HCT116 (cell line): ENCODE results near the gene PDE7B. TPM values are rescaled to one million over a fixed set of nuclear protein-coding genes. Genes with fewer than 3 reads are reported as not detected.

Source experiments
- ATAC-seq: fragments of 200-7000 bp; cut with Tn5 transposase; 2 replicates; pipeline ENCODE4 v1.9.1; 2020; ENCODE audit warnings: mild to moderate bottlenecking, moderate library complexity
- BruUV-seq: library from RNA; stranded (reverse); fragments of 400-500 nt; replicated peaks from 2 replicates; lab custom pipeline; 2021; lab: Mats Ljungman, UMichigan
- CTCF ChIA-PET: fragments of 300-600 bp; sonication (Branson Sonifier 250); formaldehyde crosslinking; loops from one replicate; lab custom pipeline; 2021; ENCODE audit warnings: antibody characterized with exemption; lab: Charles Lee
- POLR2A ChIA-PET: fragments of 300-600, 350-600 bp; sonication (Branson Sonifier 250); formaldehyde crosslinking; loops from one replicate; lab custom pipeline; 2021; ENCODE audit warnings: antibody characterized with exemption; lab: Charles Lee
- RAD21 ChIA-PET, 2 experiments: fragments of 300-600 bp; sonication (Branson Sonifier 250); formaldehyde crosslinking; loops; one replicate each; lab custom pipeline; 2023; ENCODE audit warnings: low total read pairs in 2 of 2; ENCODE audit not compliant: uncharacterized antibody in 2 of 2, unreplicated experiment in 2 of 2, low non-redundant PET in 1 of 2; lab: Charles Lee
- DNase-seq: peaks from one replicate; pipeline ENCODE4 v3.0.0-alpha.2; 2010; ENCODE audit warnings: low read depth, low spot score
- H2AFZ ChIP-seq: fragments of 200-600 bp; shearing (Covaris generic), sonication (generic); 2 replicates; pipeline ENCODE4 v1.6.1; 2017; ENCODE audit warnings: low read depth, mixed run types, mixed read lengths, antibody characterized with exemption, low read length; ENCODE audit not compliant: poor library complexity, severe bottlenecking
- H3K27ac ChIP-seq: 2 replicates; pipeline ENCODE4 v1.5.1; 2012; ENCODE audit warnings: low read depth, low read length
- H3K27me3 ChIP-seq: fragments of 200-600 bp; sonication (generic); 2 replicates; pipeline ENCODE4 v1.6.1; 2016; ENCODE audit warnings: mixed run types, low read length, mixed read lengths; ENCODE audit not compliant: insufficient read depth
- H3K36me3 ChIP-seq, 2 experiments: fragments of 200-500 bp in 1 of 2; fragments of 200-600 bp in 1 of 2; sonication (Bioruptor generic) in 1 of 2; sonication (generic) in 1 of 2; 2 replicates each; pipeline versions ENCODE4 v1.5.1 to v1.6.1; 2014 to 2016; ENCODE audit warnings: low read length in 2 of 2, inconsistent platforms in 1 of 2, mixed read lengths in 1 of 2, mixed run types in 1 of 2; ENCODE audit not compliant: insufficient read depth in 2 of 2, control insufficient read depth in 1 of 2
- H3K4me1 ChIP-seq, 2 experiments: fragments of 200-600 bp in 1 of 2; sonication (generic) in 1 of 2; 2 replicates each; pipeline versions ENCODE4 v1.5.1 to v1.6.1; 2012 to 2017; ENCODE audit warnings: low read length in 2 of 2, inconsistent platforms in 1 of 2, mild to moderate bottlenecking in 1 of 2, mixed read lengths in 1 of 2, mixed run types in 1 of 2, moderate library complexity in 1 of 2; ENCODE audit not compliant: insufficient read depth in 2 of 2, control insufficient read depth in 1 of 2
- H3K4me2 ChIP-seq: fragments of 200-600 bp; sonication (generic); 2 replicates; pipeline ENCODE4 v1.6.1; 2017; ENCODE audit warnings: mixed run types, low read length, mixed read lengths
- H3K4me3 ChIP-seq, 2 experiments: fragments of 200-600 bp in 1 of 2; sonication (generic) in 1 of 2; replicated peaks in 1 of 2; 2 replicates each; pipeline ENCODE4 v1.5.1; 2011 to 2016; ENCODE audit warnings: low read length in 2 of 2, control low read depth in 1 of 2, low read depth in 1 of 2, mild to moderate bottlenecking in 1 of 2, mixed read lengths in 1 of 2, mixed run types in 1 of 2
- H3K79me2 ChIP-seq: fragments of 200-600 bp; sonication (generic); 2 replicates; pipeline ENCODE4 v1.6.1; 2017; ENCODE audit warnings: mild to moderate bottlenecking, mixed run types, low read length, moderate library complexity, mixed read lengths; ENCODE audit not compliant: insufficient read depth
- H3K9ac ChIP-seq: fragments of 200-600 bp; sonication (generic); 2 replicates; pipeline ENCODE4 v1.6.1; 2016; ENCODE audit warnings: low read length, mixed read lengths
- H3K9me2 ChIP-seq: fragments of 200-600 bp; sonication (generic), shearing (Covaris generic); 2 replicates; pipeline ENCODE4 v1.6.1; 2017; ENCODE audit warnings: mixed run types, mild to moderate bottlenecking, moderate library complexity; ENCODE audit not compliant: insufficient read depth
- H3K9me3 ChIP-seq, 2 experiments: fragments of 200-500 bp in 1 of 2; fragments of 200-600 bp in 1 of 2; sonication (Bioruptor generic) in 1 of 2; sonication (generic) in 1 of 2; 2 replicates each; pipeline ENCODE4 v1.6.1; 2014 to 2017; ENCODE audit warnings: low read length in 2 of 2, mixed read lengths in 2 of 2, inconsistent platforms in 1 of 2, low read depth in 1 of 2, mild to moderate bottlenecking in 1 of 2, mixed run types in 1 of 2, moderate library complexity in 1 of 2; ENCODE audit not compliant: control insufficient read depth in 1 of 2, insufficient read depth in 1 of 2
- H4K20me1 ChIP-seq: fragments of 200-600 bp; sonication (generic), shearing (Covaris generic); 2 replicates; pipeline ENCODE4 v1.6.1; 2017; ENCODE audit warnings: mixed run types, mild to moderate bottlenecking, moderate library complexity; ENCODE audit not compliant: insufficient read depth
- EZH2phosphoT487 ChIP-seq: fragments of 200-600 bp; IDR thresholded peaks from 2 replicates; pipeline ENCODE4 v1.6.1; 2018; ENCODE audit warnings: antibody characterized with exemption, borderline replicate concordance
- FOSL1 ChIP-seq: IDR thresholded peaks from 2 replicates; pipeline ENCODE4 v1.6.1; 2012; ENCODE audit warnings: low read depth
- JUND ChIP-seq: IDR thresholded peaks from 2 replicates; pipeline ENCODE4 v1.6.1; 2012
- POLR2A ChIP-seq: IDR thresholded peaks from 2 replicates; pipeline ENCODE4 v1.7.0; 2011; ENCODE audit warnings: borderline replicate concordance; ENCODE audit not compliant: insufficient read depth, insufficient read length; ENCODE audit errors: extremely low read depth
- REST ChIP-seq: IDR thresholded peaks from 2 replicates; pipeline ENCODE4 v1.6.1; 2012; ENCODE audit warnings: low read depth
- SIN3A ChIP-seq: IDR thresholded peaks from 2 replicates; pipeline ENCODE4 v1.6.1; 2012; ENCODE audit warnings: low read depth
- TCF7L2 ChIP-seq: IDR thresholded peaks from 2 replicates; pipeline ENCODE4 v1.7.0; 2011; ENCODE audit warnings: borderline replicate concordance, inconsistent platforms; ENCODE audit not compliant: insufficient read depth, insufficient read length; ENCODE audit errors: extremely low read depth
- ZFX ChIP-seq: fragments of 450-650 bp; IDR thresholded peaks from 2 replicates; pipeline ENCODE4 v1.6.1; 2017
- ZNF274 ChIP-seq: fragments of 200-500 bp; sonication (Bioruptor generic); IDR thresholded peaks from 2 replicates; pipeline ENCODE4 v1.6.1; 2014; ENCODE audit warnings: mild to moderate bottlenecking, low read depth, low read length, inconsistent platforms
- intact Hi-C: fragments of 100-400 bp; cut with micrococcal nuclease; formaldehyde crosslinking; loops from 2 replicates; pipeline ENCODE4 v1.10.0; 2022
- total RNA-seq: library from RNA; stranded (reverse); gene quantifications from one replicate; pipeline ENCODE4 v1.2.1, GENCODE V29; 2021; ENCODE audit not compliant: unreplicated experiment
- TF ChIP-seq, protein P1 (sequence below), 3 experiments: fragments of 200-600 bp in 1 of 3; sonication (generic) in 1 of 3; IDR thresholded peaks in 2 of 3; conservative IDR thresholded peaks in 1 of 3; 2 replicates each; pipeline ENCODE4 v1.5.1; 2012 to 2017; ENCODE audit warnings: low read depth in 2 of 3, low read length in 2 of 3, antibody characterized with exemption in 1 of 3, borderline replicate concordance in 1 of 3, control low read depth in 1 of 3, mild to moderate bottlenecking in 1 of 3, mixed read lengths in 1 of 3, mixed run types in 1 of 3, moderate library complexity in 1 of 3; ENCODE audit not compliant: insufficient read depth in 1 of 3

The PDE7B gene
- total RNA-seq, 1 experiment from 2014 or later, result 0.61 TPM

DNA sequence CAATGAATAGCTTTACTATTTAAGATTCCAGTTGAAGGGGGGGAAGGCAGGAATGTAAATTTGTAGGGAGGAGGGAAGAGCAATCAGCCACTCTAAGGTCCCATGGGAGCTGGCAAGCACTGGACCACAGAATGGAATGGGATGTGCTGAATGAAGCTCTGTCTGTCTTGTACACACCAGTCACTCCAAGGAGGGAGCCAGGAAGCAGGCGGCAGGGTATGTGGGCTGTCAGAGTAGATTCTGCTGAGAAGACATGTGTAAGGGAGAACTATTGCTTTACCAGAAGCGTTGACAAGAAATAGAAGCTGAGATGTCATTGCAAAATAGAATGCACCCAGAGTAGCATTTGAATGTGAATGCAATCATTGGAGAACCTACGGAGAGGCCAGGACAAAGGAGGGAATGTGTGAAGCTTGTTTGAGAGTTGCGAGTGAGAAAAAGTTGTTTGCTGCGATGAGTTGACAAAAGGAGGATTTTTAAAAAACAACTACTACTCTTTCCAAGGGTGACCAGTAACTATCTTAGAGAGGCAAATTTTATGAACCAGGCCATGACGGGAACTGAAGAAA, 25.2 kb upstream of the PDE7B start:
- H3K27me3 ChIP-seq, result no peaks in the 10 kb centered on the region
- no peaks in the 10 kb centered on the region for H3K36me3 ChIP-seq
- no peak overlapping the region for H3K9ac ChIP-seq
- no peak for TF ChIP-seq TCF7L2
- TF ChIP-seq ZFX, result no peak
- no peak for TF ChIP-seq FOSL1
- TF ChIP-seq, protein P1, sequence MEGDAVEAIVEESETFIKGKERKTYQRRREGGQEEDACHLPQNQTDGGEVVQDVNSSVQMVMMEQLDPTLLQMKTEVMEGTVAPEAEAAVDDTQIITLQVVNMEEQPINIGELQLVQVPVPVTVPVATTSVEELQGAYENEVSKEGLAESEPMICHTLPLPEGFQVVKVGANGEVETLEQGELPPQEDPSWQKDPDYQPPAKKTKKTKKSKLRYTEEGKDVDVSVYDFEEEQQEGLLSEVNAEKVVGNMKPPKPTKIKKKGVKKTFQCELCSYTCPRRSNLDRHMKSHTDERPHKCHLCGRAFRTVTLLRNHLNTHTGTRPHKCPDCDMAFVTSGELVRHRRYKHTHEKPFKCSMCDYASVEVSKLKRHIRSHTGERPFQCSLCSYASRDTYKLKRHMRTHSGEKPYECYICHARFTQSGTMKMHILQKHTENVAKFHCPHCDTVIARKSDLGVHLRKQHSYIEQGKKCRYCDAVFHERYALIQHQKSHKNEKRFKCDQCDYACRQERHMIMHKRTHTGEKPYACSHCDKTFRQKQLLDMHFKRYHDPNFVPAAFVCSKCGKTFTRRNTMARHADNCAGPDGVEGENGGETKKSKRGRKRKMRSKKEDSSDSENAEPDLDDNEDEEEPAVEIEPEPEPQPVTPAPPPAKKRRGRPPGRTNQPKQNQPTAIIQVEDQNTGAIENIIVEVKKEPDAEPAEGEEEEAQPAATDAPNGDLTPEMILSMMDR (IDR thresholded peaks at IDR 0.05 in 2 of 3, conservative IDR thresholded peaks at IDR 0.05 in 1 of 3; ENCODE audit: borderline replicate concordance in 1 of 3, insufficient read depth in 1 of 3, low read depth in 2 of 3, low read length in 2 of 3), result no peak
- TF ChIP-seq REST, result no peak
- TF ChIP-seq EZH2phosphoT487, result no peak
- no peak for TF ChIP-seq ZNF274
- TF ChIP-seq SIN3A, result no peak
- no peak for TF ChIP-seq JUND
- TF ChIP-seq POLR2A, result no peak
- TF ChIP-seq, all 23 proteins: peak for 0
- RAD21 ChIA-PET, result no interaction called here
- DNase-seq (no peak), ATAC-seq (no peak)
- BruUV-seq, result no TSS peak
- no peak overlapping the region for H3K4me3 ChIP-seq
- H3K79me2 ChIP-seq, result no peaks in the 10 kb centered on the region
- intact Hi-C loops, result no loop called here
- no peaks in the 10 kb centered on the region for H3K9me2 ChIP-seq
- no peaks in the 10 kb centered on the region for H4K20me1 ChIP-seq
- no peak overlapping the region for H3K4me2 ChIP-seq
- no peaks in the 10 kb centered on the region for H3K9me3 ChIP-seq
- H2AFZ ChIP-seq, result no peak overlapping the region
- no peaks in the 10 kb centered on the region for H3K4me1 ChIP-seq
- POLR2A ChIA-PET, result no interaction called here
- no peak overlapping the region for H3K27ac ChIP-seq
- CTCF ChIA-PET, result no interaction called here
